Transverse colon (tissue), 4 donors: ENCODE results near the gene C1orf50. TPM values are rescaled to one million over a fixed set of nuclear protein-coding genes. Genes with fewer than 3 reads are reported as not detected.

Experiments used
- DNase-seq: peaks from one replicate; pipeline ENCODE4 v3.0.0-alpha.2; 2019
- H3K27ac ChIP-seq, 4 donors: fragments of 200-600 bp; sonication (generic); 2 replicates each; pipeline ENCODE4 v1.5.1; 2016 to 2018; ENCODE audit warnings: inconsistent platforms in 4 of 4
- H3K27me3 ChIP-seq: fragments of 200-600 bp; sonication (generic); 2 replicates; pipeline ENCODE4 v1.5.1; 2017; ENCODE audit warnings: inconsistent platforms
- H3K36me3 ChIP-seq, 4 donors: fragments of 200-600 bp; sonication (generic); 2 replicates each; pipeline ENCODE4 v1.5.1; 2017 to 2019; ENCODE audit warnings: inconsistent platforms in 4 of 4
- H3K4me1 ChIP-seq, 4 donors: fragments of 200-600 bp; sonication (generic); 2 replicates each; pipeline ENCODE4 v1.5.1; 2017 to 2020; ENCODE audit warnings: inconsistent platforms in 4 of 4
- H3K4me3 ChIP-seq, 4 donors: fragments of 200-600 bp; sonication (generic); 1 replicate in 1 of 4; 2 replicates in 3 of 4; pipeline versions ENCODE4 v1.5.1 to v1.6.1; 2017 to 2019; ENCODE audit warnings: inconsistent platforms in 4 of 4
- H3K9me3 ChIP-seq, 2 donors: fragments of 200-600 bp; sonication (generic); 2 replicates each; pipeline ENCODE4 v1.5.1; 2017 to 2019; ENCODE audit warnings: inconsistent platforms in 2 of 2
- EP300 ChIP-seq: sonication (generic); formaldehyde crosslinking; IDR thresholded peaks from one replicate; pipeline ENCODE4 v1.6.1; 2017; ENCODE audit warnings: antibody characterized with exemption, low read depth
- POLR2A ChIP-seq: fragments of 450-650 bp; IDR thresholded peaks from one replicate; pipeline ENCODE4 v1.6.1; 2016; ENCODE audit warnings: antibody characterized with exemption, mild to moderate bottlenecking, moderate library complexity
- POLR2AphosphoS5 ChIP-seq, 3 donors: sonication (generic); formaldehyde crosslinking; IDR thresholded peaks; one replicate each; pipeline ENCODE4 v1.6.1; 2016; ENCODE audit warnings: antibody characterized with exemption in 3 of 3
- WGBS, 2 donors: methylation state at CpG; one replicate each; pipeline ENCODE4 v1.1.5; 2018; ENCODE audit warnings: low coverage in 1 of 2; 5-methylcytosine and 5-hydroxymethylcytosine counted together
- in situ Hi-C, 4 donors: fragments of 200-750 bp; cut with MboI; loops; one replicate each; pipeline versions ENCODE4 v1.15.0 to v1.15.1; 2017; ENCODE audit warnings: low sequenced_read_pairs in 3 of 4, low pct_ligation_motif_present in 1 of 4, low pct_unique_long_range_greater_than_20kb in 1 of 4
- intact Hi-C: fragments of 100-400 bp; cut with DNase I; formaldehyde crosslinking; loops from one replicate; pipeline ENCODE4 v1.15.1; 2023; ENCODE audit warnings: low total_unique reads
- total RNA-seq, 4 donors: library from RNA; depleted of rRNA; stranded (reverse); fragments of >200 nt; gene quantifications; one replicate each; pipeline ENCODE4 v1.1.0, GENCODE V29; 2016
- TF ChIP-seq, protein P1 (sequence below), 5 experiments: fragments of 200-600 bp in 3 of 5; fragments of 450-650 bp in 2 of 5; sonication (generic) in 3 of 5; IDR thresholded peaks; 1 replicate in 2 of 5; 2 replicates in 3 of 5; pipeline ENCODE4 v1.5.1; 2016 to 2017; ENCODE audit warnings: antibody characterized with exemption in 5 of 5, inconsistent platforms in 3 of 5, mild to moderate bottlenecking in 2 of 5, moderate library complexity in 1 of 5

Gene C1orf50
- total RNA-seq, 4 donors from 2014 or later: 4.0 to 81.2 (median 8.1) TPM

DNA sequence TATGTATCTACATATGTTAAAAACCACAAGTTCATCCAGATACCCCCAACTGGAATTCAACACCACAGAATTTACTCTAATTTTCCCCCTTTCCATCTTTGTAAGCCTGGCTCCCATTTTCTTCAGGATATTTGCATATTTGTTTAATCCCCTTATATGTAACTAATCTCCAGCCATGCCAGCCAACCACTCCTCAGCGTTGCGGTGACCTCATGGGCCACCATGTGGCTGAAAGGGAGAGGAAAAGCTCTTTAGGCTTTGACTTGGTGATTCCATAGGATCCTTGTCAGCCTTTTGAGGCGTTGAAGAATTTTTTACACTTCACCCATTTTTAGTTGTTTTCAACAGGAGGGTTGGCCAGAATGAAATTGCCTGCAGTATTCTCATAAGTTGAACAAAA lies 37.0 kb upstream of the C1orf50 start:
- TF ChIP-seq POLR2A: no peak
- no peak for TF ChIP-seq POLR2AphosphoS5 (IDR thresholded peaks at IDR 0.05)
- TF ChIP-seq, protein P1, sequence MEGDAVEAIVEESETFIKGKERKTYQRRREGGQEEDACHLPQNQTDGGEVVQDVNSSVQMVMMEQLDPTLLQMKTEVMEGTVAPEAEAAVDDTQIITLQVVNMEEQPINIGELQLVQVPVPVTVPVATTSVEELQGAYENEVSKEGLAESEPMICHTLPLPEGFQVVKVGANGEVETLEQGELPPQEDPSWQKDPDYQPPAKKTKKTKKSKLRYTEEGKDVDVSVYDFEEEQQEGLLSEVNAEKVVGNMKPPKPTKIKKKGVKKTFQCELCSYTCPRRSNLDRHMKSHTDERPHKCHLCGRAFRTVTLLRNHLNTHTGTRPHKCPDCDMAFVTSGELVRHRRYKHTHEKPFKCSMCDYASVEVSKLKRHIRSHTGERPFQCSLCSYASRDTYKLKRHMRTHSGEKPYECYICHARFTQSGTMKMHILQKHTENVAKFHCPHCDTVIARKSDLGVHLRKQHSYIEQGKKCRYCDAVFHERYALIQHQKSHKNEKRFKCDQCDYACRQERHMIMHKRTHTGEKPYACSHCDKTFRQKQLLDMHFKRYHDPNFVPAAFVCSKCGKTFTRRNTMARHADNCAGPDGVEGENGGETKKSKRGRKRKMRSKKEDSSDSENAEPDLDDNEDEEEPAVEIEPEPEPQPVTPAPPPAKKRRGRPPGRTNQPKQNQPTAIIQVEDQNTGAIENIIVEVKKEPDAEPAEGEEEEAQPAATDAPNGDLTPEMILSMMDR (IDR thresholded peaks at IDR 0.05): no peak
- TF ChIP-seq EP300: no peak
- in situ Hi-C loops: loop anchor here in 2 of 4 donors (25.0 kb wide), 2 partner anchors 393 to 593 kb away; partner anchors contain the start of gene FOXJ3 (in 1 of the 2)
- no peak for DNase-seq
- WGBS, 2 donors: 91 to 100% methylated on average over 3 of the region's 3 CpGs
- H3K27ac ChIP-seq: no peak overlapping the region
- H3K4me1 ChIP-seq: peaks cover 0 to 13% (median 6%) of the 10 kb centered on the region in 4 donors
- no peak overlapping the region for H3K4me3 ChIP-seq
- intact Hi-C loops: no loop called here
- H3K36me3 ChIP-seq: no peaks in the 10 kb centered on the region
- H3K9me3 ChIP-seq: no peaks in the 10 kb centered on the region
- no peaks in the 10 kb centered on the region for H3K27me3 ChIP-seq

DNA sequence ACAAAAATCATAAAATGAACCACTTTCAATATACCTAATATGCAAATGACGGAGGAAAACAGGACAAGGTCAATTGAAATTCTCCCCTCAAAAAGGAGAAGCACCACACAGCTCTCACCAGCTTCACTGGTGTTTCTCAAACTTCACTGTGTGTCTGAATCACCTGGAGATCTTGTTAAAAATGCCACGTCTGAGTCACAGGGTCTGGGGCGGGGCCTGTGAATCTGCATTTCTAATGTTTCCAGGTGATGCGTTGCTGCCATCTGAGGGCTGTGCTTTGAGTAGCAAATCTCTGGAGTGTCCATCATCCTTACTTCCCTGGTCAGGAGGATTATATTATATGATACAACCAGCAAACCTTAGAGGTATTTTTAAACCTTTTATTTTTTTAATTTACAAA lies 36.1 kb upstream of the C1orf50 start:
- no peak overlapping the region for H3K4me3 ChIP-seq
- H3K27ac ChIP-seq: peak overlapping the region in 1 of 4 donors; percentile 40
- peak; percentile 55 for DNase-seq
- 50 to 63% methylated on average over 1 to 4 of the region's 4 CpGs for WGBS, 2 donors
- H3K4me1 ChIP-seq: peaks cover 0 to 19% (median 9%) of the 10 kb centered on the region in 4 donors
- TF ChIP-seq, protein P1 (IDR thresholded peaks at IDR 0.05): peak in 2 of 5 experiments; percentile 10 to 22
- no peak for TF ChIP-seq POLR2A
- no peaks in the 10 kb centered on the region for H3K9me3 ChIP-seq
- no peaks in the 10 kb centered on the region for H3K36me3 ChIP-seq
- in situ Hi-C loops (loop anchor here in 2 of 4 donors (25.0 kb wide), 2 partner anchors 394 to 594 kb away; partner anchors contain the start of gene FOXJ3 (in 1 of the 2)), intact Hi-C loops (no loop called here)
- H3K27me3 ChIP-seq: no peaks in the 10 kb centered on the region

- H3K4me3 ChIP-seq: no peak overlapping the region
- no peaks in the 10 kb centered on the region for H3K36me3 ChIP-seq
- H3K27ac ChIP-seq: peak overlapping the region in 2 of 4 donors; percentile 40 to 41
- peaks cover 0 to 25% (median 11%) of the 10 kb centered on the region in 4 donors for H3K4me1 ChIP-seq
- H3K27me3 ChIP-seq: no peaks in the 10 kb centered on the region
- in situ Hi-C loops: loop anchor here in 2 of 4 donors (25.0 kb wide), 2 partner anchors 394 to 594 kb away; partner anchors contain the start of gene FOXJ3 (in 1 of the 2)
- TF ChIP-seq POLR2A (no peak), POLR2AphosphoS5 (IDR thresholded peaks at IDR 0.05) (no peak)
- TF ChIP-seq, protein P1 (IDR thresholded peaks at IDR 0.05): no peak
- 37 to 57% methylated on average over 1 to 3 of the region's 3 CpGs for WGBS, 2 donors
- no peak for DNase-seq
- H3K9me3 ChIP-seq: no peaks in the 10 kb centered on the region
- intact Hi-C loops: no loop called here
Observed at GRCh38 chr1:42731585-42731984, 35.5 kb upstream of the C1orf50 start.

DNA sequence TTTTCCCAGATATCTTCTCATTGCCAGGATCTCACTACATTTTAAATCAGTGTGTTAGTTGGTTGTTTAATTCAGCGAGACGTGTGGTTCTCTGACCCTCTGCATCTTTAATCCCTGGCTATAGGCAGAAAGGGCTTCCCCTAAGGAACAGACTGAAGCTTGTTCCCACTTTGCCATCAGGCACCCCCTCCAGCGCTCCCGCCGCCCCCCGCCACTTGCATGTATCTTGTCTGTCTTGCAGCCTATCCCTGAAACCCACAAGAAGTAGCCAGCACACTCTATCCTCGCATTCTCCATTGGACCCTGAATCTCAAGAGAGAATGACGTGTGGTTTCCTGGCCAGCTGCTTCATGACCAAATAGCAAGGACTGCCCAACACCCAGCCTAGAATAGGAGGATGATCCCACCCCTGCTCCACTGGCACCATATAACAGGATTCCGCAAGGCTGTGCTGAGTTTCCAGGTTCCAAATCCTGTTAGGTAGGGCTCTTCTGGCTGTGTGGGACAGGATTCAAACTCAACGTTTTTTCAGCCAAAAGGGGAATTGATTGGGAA lies 34.8 kb upstream of the C1orf50 start:
- Histone ChIP-seq H3K27me3 (no peaks in the 10 kb centered on the region), H3K36me3 (no peaks in the 10 kb centered on the region), H3K4me1 (peaks cover 0 to 31% (median 13%) of the 10 kb centered on the region in 4 donors), H3K27ac (peak overlapping the region in 2 of 4 donors; percentile 40 to 41), H3K4me3 (no peak overlapping the region), H3K9me3 (no peaks in the 10 kb centered on the region)
- in situ Hi-C loops (loop anchor here in 2 of 4 donors (25.0 kb wide), 2 partner anchors 395 to 595 kb away; partner anchors contain the start of gene FOXJ3 (in 1 of the 2)), intact Hi-C loops (no loop called here)
- 88 to 97% methylated on average over 5 to 10 of the region's 10 CpGs for WGBS, 2 donors
- no peak for DNase-seq
- TF ChIP-seq, protein P1 (IDR thresholded peaks at IDR 0.05): no peak
- no peak for TF ChIP-seq POLR2A
- no peak for TF ChIP-seq POLR2AphosphoS5 (IDR thresholded peaks at IDR 0.05)
- no peak for TF ChIP-seq EP300
